ENCODE measurements around the gene CD79B.

Gene CD79B

GRCh38 chr17:63950940-63951907 is 19.1 kb upstream of the CD79B start:
- peak; percentile 47 for DNase-seq

GRCh38 chr17:63949576-63950250 is 17.6 kb upstream of the CD79B start:
- DNase-seq = no peak

GRCh38 chr17:63948521-63948920 is 16.4 kb upstream of the CD79B start:
- no peak for DNase-seq

- DNase-seq = no peak
These were observed 15.7 kb upstream of the CD79B start for GRCh38 chr17:63947711-63948330.

GRCh38 chr17:63946440-63947363 is 14.6 kb upstream of the CD79B start:
- DNase-seq = no peak

GRCh38 chr17:63945784-63946439 is 13.8 kb upstream of the CD79B start:
- DNase-seq = no peak

GRCh38 chr17:63944736-63945499 is 12.8 kb upstream of the CD79B start:
- no peak for DNase-seq

GRCh38 chr17:63943745-63944144 is 11.6 kb upstream of the CD79B start:
- no peak for DNase-seq

GRCh38 chr17:63942309-63942985 is 10.3 kb upstream of the CD79B start:
- no peak for DNase-seq

GRCh38 chr17:63941751-63942150 is 9.6 kb upstream of the CD79B start:
- no peak for DNase-seq

GRCh38 chr17:63941162-63941561 is 9.0 kb upstream of the CD79B start:
- no peak for DNase-seq

GRCh38 chr17:63940584-63940983 is 8.5 kb upstream of the CD79B start:
- DNase-seq = no peak

- no peak for DNase-seq
These were observed 7.8 kb upstream of the CD79B start for GRCh38 chr17:63939884-63940283.

GRCh38 chr17:63939401-63939800 is 7.3 kb upstream of the CD79B start:
- DNase-seq = no peak

GRCh38 chr17:63937920-63938319 is 5.8 kb upstream of the CD79B start:
- no peak for DNase-seq

GRCh38 chr17:63937319-63937718 is 5.2 kb upstream of the CD79B start:
- DNase-seq = no peak

- DNase-seq = no peak
These were observed 2.3 kb upstream of the CD79B start for GRCh38 chr17:63934183-63935112.

GRCh38 chr17:63933598-63933997 is 1.5 kb upstream of the CD79B start:
- DNase-seq = no peak

GRCh38 chr17:63932721-63933120 is 590 bp upstream of the CD79B start:
- no peak for DNase-seq

Measured in NCI-H510A (cell line).